Measurements from ENCODE around the gene MAD1L1. TPM values are rescaled to one million over a fixed set of nuclear protein-coding genes. Genes with fewer than 3 reads are reported as not detected.
A peak's percentile ranks its signal among the peaks of the same experiment; 100 is the strongest.

MAD1L1 gene
- total and polyA plus RNA-seq, 4 donors = 29.3 to 44.1 (median 35.8) TPM

GRCh38 chr7:2120251-2120660, 112.5 kb downstream of the MAD1L1 start:
- Histone ChIP-seq H3K36me3 (ENCODE audit: control insufficient read depth, insufficient read depth, low read length) (peaks cover 79% of the 10 kb centered on the region), H3K27me3 (ENCODE audit: control insufficient read depth, insufficient read depth, low read length) (no peaks in the 10 kb centered on the region), H3K9me3 (ENCODE audit: control insufficient read depth, insufficient read depth, low read length) (no peaks in the 10 kb centered on the region), H3K27ac (ENCODE audit: low read depth, low read length) (no peak overlapping the region), H3K4me1 (ENCODE audit: control insufficient read depth, insufficient read depth, low read length) (peaks cover 54% of the 10 kb centered on the region), H3K4me3 (ENCODE audit: low read depth, low read length) (no peak overlapping the region)
- WGBS (ENCODE audit: insufficient coverage) = 79% methylated on average over 12 of the region's 12 CpGs
- DNase-seq (ENCODE audit: low read depth in 4 of 6, low spot score in 6 of 6) = no peak

- peaks cover 79% of the 10 kb centered on the region for H3K36me3 ChIP-seq (ENCODE audit: control insufficient read depth, insufficient read depth, low read length)
- H3K4me3 ChIP-seq (ENCODE audit: low read depth, low read length) = no peak overlapping the region
- H3K27me3 ChIP-seq (ENCODE audit: control insufficient read depth, insufficient read depth, low read length) = no peaks in the 10 kb centered on the region
- no peaks in the 10 kb centered on the region for H3K9me3 ChIP-seq (ENCODE audit: control insufficient read depth, insufficient read depth, low read length)
- WGBS (ENCODE audit: insufficient coverage) = 93% methylated on average over 25 of the region's 25 CpGs
- H3K4me1 ChIP-seq (ENCODE audit: control insufficient read depth, insufficient read depth, low read length) = peaks cover 53% of the 10 kb centered on the region
- DNase-seq (ENCODE audit: low read depth in 4 of 6, low spot score in 6 of 6) = no peak
- H3K27ac ChIP-seq (ENCODE audit: low read depth, low read length) = no peak overlapping the region
Observed at GRCh38 chr7:2118630-2119190, 114.0 kb downstream of the MAD1L1 start.

- H3K9me3 ChIP-seq (ENCODE audit: control insufficient read depth, insufficient read depth, low read length) = no peaks in the 10 kb centered on the region
- peaks cover 49% of the 10 kb centered on the region for H3K4me1 ChIP-seq (ENCODE audit: control insufficient read depth, insufficient read depth, low read length)
- no peaks in the 10 kb centered on the region for H3K27me3 ChIP-seq (ENCODE audit: control insufficient read depth, insufficient read depth, low read length)
- no peak overlapping the region for H3K27ac ChIP-seq (ENCODE audit: low read depth, low read length)
- H3K4me3 ChIP-seq (ENCODE audit: low read depth, low read length) = no peak overlapping the region
- no peak for DNase-seq (ENCODE audit: low read depth in 4 of 6, low spot score in 6 of 6)
- H3K36me3 ChIP-seq (ENCODE audit: control insufficient read depth, insufficient read depth, low read length) = peaks cover 74% of the 10 kb centered on the region
- WGBS (ENCODE audit: insufficient coverage) = 84% methylated on average over 11 of the region's 11 CpGs
Observed at GRCh38 chr7:2118056-2118455, 114.7 kb downstream of the MAD1L1 start.

GRCh38 chr7:2117646-2118045, 115.1 kb downstream of the MAD1L1 start:
- Histone ChIP-seq H3K4me1 (ENCODE audit: control insufficient read depth, insufficient read depth, low read length) (peaks cover 50% of the 10 kb centered on the region), H3K27me3 (ENCODE audit: control insufficient read depth, insufficient read depth, low read length) (no peaks in the 10 kb centered on the region)
- 76% methylated on average over 3 of the region's 4 CpGs for WGBS (ENCODE audit: insufficient coverage)

GRCh38 chr7:2116989-2117591, 115.7 kb downstream of the MAD1L1 start:
- Histone ChIP-seq H3K36me3 (ENCODE audit: control insufficient read depth, insufficient read depth, low read length) (peaks cover 70% of the 10 kb centered on the region), H3K4me1 (ENCODE audit: control insufficient read depth, insufficient read depth, low read length) (peaks cover 55% of the 10 kb centered on the region), H3K4me3 (ENCODE audit: low read depth, low read length) (no peak overlapping the region), H3K27me3 (ENCODE audit: control insufficient read depth, insufficient read depth, low read length) (no peaks in the 10 kb centered on the region), H3K27ac (ENCODE audit: low read depth, low read length) (peak overlapping the region; percentile 71), H3K9me3 (ENCODE audit: control insufficient read depth, insufficient read depth, low read length) (no peaks in the 10 kb centered on the region)
- DNase-seq (ENCODE audit: low read depth in 4 of 6, low spot score in 6 of 6) = peak in 2 of 6 donors; percentile 71 to 89
- 46% methylated on average over 8 of the region's 11 CpGs for WGBS (ENCODE audit: insufficient coverage)

More at GRCh38 chr7:2117646-2118045, 115.1 kb downstream of the MAD1L1 start:
- no peak overlapping the region for H3K4me3 ChIP-seq (ENCODE audit: low read depth, low read length)
- peaks cover 71% of the 10 kb centered on the region for H3K36me3 ChIP-seq (ENCODE audit: control insufficient read depth, insufficient read depth, low read length)
- H3K9me3 ChIP-seq (ENCODE audit: control insufficient read depth, insufficient read depth, low read length) = no peaks in the 10 kb centered on the region
- H3K27ac ChIP-seq (ENCODE audit: low read depth, low read length) = no peak overlapping the region
- no peak for DNase-seq (ENCODE audit: low read depth in 4 of 6, low spot score in 6 of 6)

- DNase-seq (ENCODE audit: low read depth in 4 of 6, low spot score in 6 of 6) = no peak
- WGBS (ENCODE audit: insufficient coverage) = 78% methylated on average over 8 of the region's 9 CpGs
Observed at GRCh38 chr7:2116448-2116810, 116.3 kb downstream of the MAD1L1 start.

GRCh38 chr7:2115760-2116447, 116.8 kb downstream of the MAD1L1 start:
- 74% methylated on average over 21 of the region's 25 CpGs for WGBS (ENCODE audit: insufficient coverage)
- Histone ChIP-seq H3K36me3 (ENCODE audit: control insufficient read depth, insufficient read depth, low read length) (peaks cover 59% of the 10 kb centered on the region), H3K4me1 (ENCODE audit: control insufficient read depth, insufficient read depth, low read length) (peaks cover 59% of the 10 kb centered on the region), H3K4me3 (ENCODE audit: low read depth, low read length) (no peak overlapping the region), H3K27me3 (ENCODE audit: control insufficient read depth, insufficient read depth, low read length) (no peaks in the 10 kb centered on the region), H3K9me3 (ENCODE audit: control insufficient read depth, insufficient read depth, low read length) (no peaks in the 10 kb centered on the region), H3K27ac (ENCODE audit: low read depth, low read length) (peak overlapping the region; percentile 71)
- DNase-seq (ENCODE audit: low read depth in 4 of 6, low spot score in 6 of 6) = no peak

More at GRCh38 chr7:2116448-2116810, 116.3 kb downstream of the MAD1L1 start:
- H3K4me1 ChIP-seq (ENCODE audit: control insufficient read depth, insufficient read depth, low read length) = peaks cover 59% of the 10 kb centered on the region
- no peak overlapping the region for H3K4me3 ChIP-seq (ENCODE audit: low read depth, low read length)
- peak overlapping the region; percentile 71 for H3K27ac ChIP-seq (ENCODE audit: low read depth, low read length)
- H3K36me3 ChIP-seq (ENCODE audit: control insufficient read depth, insufficient read depth, low read length) = peaks cover 64% of the 10 kb centered on the region
- H3K9me3 ChIP-seq (ENCODE audit: control insufficient read depth, insufficient read depth, low read length) = no peaks in the 10 kb centered on the region
- H3K27me3 ChIP-seq (ENCODE audit: control insufficient read depth, insufficient read depth, low read length) = no peaks in the 10 kb centered on the region

GRCh38 chr7:2114926-2115759, 117.6 kb downstream of the MAD1L1 start:
- peaks cover 51% of the 10 kb centered on the region for H3K36me3 ChIP-seq (ENCODE audit: control insufficient read depth, insufficient read depth, low read length)
- 93% methylated on average over 47 of the region's 49 CpGs for WGBS (ENCODE audit: insufficient coverage)
- no peak overlapping the region for H3K4me3 ChIP-seq (ENCODE audit: low read depth, low read length)
- DNase-seq (ENCODE audit: low read depth in 4 of 6, low spot score in 6 of 6) = no peak
- H3K9me3 ChIP-seq (ENCODE audit: control insufficient read depth, insufficient read depth, low read length) = no peaks in the 10 kb centered on the region
- no peaks in the 10 kb centered on the region for H3K27me3 ChIP-seq (ENCODE audit: control insufficient read depth, insufficient read depth, low read length)
- peaks cover 59% of the 10 kb centered on the region for H3K4me1 ChIP-seq (ENCODE audit: control insufficient read depth, insufficient read depth, low read length)
- peak overlapping the region; percentile 71 for H3K27ac ChIP-seq (ENCODE audit: low read depth, low read length)

- Histone ChIP-seq H3K36me3 (ENCODE audit: control insufficient read depth, insufficient read depth, low read length) (peaks cover 47% of the 10 kb centered on the region), H3K4me3 (ENCODE audit: low read depth, low read length) (no peak overlapping the region), H3K27me3 (ENCODE audit: control insufficient read depth, insufficient read depth, low read length) (no peaks in the 10 kb centered on the region), H3K27ac (ENCODE audit: low read depth, low read length) (no peak overlapping the region), H3K4me1 (ENCODE audit: control insufficient read depth, insufficient read depth, low read length) (peaks cover 67% of the 10 kb centered on the region), H3K9me3 (ENCODE audit: control insufficient read depth, insufficient read depth, low read length) (no peaks in the 10 kb centered on the region)
- 95% methylated on average over 12 of the region's 14 CpGs for WGBS (ENCODE audit: insufficient coverage)
- DNase-seq (ENCODE audit: low read depth in 4 of 6, low spot score in 6 of 6) = no peak
Observed at GRCh38 chr7:2114052-2114451, 118.7 kb downstream of the MAD1L1 start.

Data from spinal cord (tissue), 10 donors.